NCI-H82 (cell line): ENCODE results near the gene SLC4A7.
"Not testable (repeated sequence)": the region's sequence is repeated elsewhere in the genome, so short reads cannot be mapped to it uniquely, and the experiment has no call there.

ENCODE experiments used
- DNase-seq: peaks from one replicate; lab custom pipeline; 2025; lab: John Stamatoyannopoulos, UW

Gene SLC4A7

DNA sequence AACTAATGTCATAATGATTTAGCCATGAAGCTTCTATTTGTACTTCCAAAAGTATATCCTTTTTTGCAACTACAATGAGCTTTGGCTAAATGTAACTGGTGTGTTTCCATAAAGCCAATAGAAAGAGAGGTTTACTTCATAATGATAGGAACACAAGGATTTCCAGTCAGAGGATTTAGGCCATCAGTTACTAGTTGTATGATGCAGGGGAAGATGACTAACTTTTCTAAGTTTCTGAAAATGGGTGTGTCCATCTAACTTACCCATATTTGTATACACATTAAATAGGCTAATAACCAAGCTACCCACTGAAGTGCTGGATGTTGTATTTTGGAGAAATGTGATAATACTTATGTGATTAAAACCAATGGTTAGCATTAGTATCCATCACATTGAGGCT lies 55.7 kb downstream of the SLC4A7 start:
- DNase-seq, result no peak

DNA sequence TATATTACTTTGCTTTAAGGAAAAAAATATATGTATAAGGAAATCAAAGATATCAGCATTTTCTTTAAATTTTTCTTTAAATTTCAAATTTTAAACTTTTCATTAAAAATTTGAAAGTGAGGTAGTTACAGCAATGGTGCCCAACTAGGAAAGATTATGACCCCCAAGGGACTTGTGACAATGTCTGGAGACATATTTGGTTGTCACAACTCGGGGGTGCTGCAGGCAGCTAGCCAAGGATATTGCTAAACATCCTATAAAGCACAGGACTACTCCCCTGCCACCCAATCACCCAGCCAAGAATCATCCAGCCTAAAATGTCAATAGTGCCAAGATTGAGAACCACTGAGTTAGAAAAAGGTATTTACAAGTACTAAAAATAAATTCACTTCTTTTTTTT lies 57.3 kb downstream of the SLC4A7 start:
- DNase-seq, result peak; percentile 1

GRCh38 chr3:27425896-27426565 lies 58.2 kb downstream of the SLC4A7 start:
- no peak for DNase-seq

- not testable (repeated sequence) for DNase-seq
Observed at GRCh38 chr3:27424812-27425521, 59.2 kb downstream of the SLC4A7 start.

GRCh38 chr3:27423463-27423862 lies 60.7 kb downstream of the SLC4A7 start:
- no peak for DNase-seq

DNA sequence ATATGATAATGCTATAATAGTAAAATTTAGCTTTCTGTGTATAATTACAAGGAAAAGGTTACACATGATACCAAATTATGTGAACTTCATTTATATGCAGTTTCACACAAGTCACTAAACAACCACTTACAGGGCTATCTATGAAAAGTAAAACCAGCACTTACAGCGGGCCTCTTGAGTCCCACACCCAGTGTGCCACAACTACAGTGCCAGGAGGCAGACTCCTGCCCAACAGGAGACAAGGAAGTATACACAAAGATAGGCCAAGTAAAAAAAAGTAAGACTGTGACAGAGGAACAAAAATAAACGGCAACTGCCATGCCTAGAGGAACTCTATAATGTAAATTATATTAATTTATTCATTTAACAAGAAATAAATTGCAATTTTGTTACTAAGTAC lies 61.6 kb downstream of the SLC4A7 start:
- DNase-seq, result no peak

DNA sequence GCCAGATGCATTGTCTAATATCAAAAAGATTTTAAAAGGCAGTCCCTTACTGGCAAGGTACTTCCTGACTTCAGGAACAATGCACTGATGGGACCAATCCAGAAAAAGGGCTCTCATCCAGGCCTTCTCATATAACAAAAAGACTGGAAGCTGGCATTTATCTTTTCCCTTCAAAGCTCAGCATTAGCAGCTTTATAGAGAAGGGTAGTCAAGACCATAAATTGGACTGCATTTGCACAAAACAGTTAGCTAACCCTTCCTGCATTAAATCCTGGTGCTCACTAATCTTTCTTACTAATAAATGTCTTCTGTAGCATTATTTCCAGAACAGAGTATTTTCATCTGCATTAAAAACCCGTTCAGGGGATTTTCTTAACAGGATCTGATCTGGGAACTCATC lies 69.0 kb downstream of the SLC4A7 start:
- no peak for DNase-seq

GRCh38 chr3:27392950-27393679 lies 91.1 kb downstream of the SLC4A7 start:
- no peak for DNase-seq

- DNase-seq, result not testable (repeated sequence)
Observed at GRCh38 chr3:27392414-27392813, 91.8 kb downstream of the SLC4A7 start.

- DNase-seq, result no peak
Observed at GRCh38 chr3:27391796-27392195, 92.4 kb downstream of the SLC4A7 start.

- peak; percentile 0 for DNase-seq
Observed at GRCh38 chr3:27387625-27388024, 96.6 kb downstream of the SLC4A7 start.

- no peak for DNase-seq
Observed at GRCh38 chr3:27385504-27385903, 98.7 kb downstream of the SLC4A7 start.

GRCh38 chr3:27384191-27384590 lies 100.0 kb downstream of the SLC4A7 start:
- no peak for DNase-seq

DNA sequence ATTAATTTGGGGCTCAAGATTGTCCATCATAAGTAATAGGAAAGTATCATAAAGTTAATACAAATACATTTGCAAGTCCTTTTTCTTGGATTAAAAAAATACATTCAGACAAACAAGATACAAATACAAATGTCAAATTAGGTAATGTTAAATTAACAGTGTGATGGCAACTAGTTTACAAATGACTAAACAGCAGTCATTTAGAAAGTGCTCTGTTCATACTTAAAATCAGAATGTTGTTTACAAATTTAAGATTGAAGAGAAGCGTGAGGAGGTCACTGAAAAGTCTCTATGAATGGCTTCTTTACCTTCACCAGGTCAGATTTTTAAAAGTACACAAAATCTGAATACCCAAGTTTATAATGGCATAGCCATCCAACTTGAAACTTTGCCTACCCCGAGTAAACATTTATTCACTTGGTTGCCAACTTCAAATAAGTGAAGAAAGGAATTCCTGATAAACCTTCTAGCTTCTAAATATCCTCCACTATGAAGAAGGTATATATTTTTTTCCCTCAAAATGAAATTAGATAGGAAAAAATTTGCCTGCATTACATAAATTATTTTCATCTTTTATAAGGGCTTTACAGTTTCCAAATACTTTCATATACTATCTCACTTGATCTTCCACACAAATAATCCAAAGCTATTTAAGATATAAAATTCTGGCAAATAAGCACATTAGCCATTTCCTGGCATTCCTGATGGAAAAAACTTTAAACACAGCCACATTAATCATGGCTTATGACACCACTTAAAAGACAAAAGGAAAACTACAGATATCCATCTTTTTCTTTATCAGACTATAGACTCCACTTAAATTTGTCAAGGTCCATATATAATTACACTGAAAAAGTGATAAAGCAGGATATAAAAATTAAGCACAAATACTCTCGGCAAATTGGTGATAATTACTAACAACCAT lies 103.5 kb downstream of the SLC4A7 start:
- DNase-seq, result no peak

- DNase-seq, result peak; percentile 55
Observed at GRCh38 chr3:27378331-27378730, 105.9 kb downstream of the SLC4A7 start.

DNA sequence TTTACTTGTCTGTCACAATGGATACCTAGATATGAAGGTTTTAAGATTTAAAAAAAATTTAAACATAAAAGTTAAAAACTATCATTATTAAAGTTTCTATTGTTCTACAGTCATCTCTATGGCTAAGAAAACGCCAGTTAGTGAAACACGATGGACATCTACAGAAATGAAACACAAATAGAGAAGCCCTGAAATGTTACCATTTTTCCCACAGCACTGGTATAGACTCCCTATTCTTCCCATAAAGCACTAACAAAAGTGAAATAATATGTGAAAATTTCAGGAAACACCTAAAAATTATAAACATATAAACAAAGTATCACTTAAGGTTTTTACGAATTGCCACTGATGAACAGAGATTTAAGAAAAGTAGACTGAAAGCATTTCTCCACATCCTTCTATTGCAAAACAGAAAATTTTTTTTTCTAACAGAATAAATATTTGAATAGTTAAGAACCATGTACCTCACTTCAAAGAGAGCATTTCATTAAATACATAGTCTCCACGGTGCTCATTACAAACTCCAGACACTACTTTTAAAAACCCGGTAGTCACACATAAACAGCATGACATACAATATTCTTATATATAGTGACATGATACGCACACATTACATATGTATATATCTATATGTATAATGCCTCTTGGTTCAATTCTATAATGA lies 107.9 kb downstream of the SLC4A7 start:
- DNase-seq, result no peak

- DNase-seq, result peak; percentile 92
Observed at GRCh38 chr3:27368831-27369607, 115.2 kb downstream of the SLC4A7 start, which contains the start of gene NEK10. Gene NEK10, minus strand, starts transcription at chr3:27369383. Its CDS starts 16,501 bp downstream, at chr3:27352882.

DNA sequence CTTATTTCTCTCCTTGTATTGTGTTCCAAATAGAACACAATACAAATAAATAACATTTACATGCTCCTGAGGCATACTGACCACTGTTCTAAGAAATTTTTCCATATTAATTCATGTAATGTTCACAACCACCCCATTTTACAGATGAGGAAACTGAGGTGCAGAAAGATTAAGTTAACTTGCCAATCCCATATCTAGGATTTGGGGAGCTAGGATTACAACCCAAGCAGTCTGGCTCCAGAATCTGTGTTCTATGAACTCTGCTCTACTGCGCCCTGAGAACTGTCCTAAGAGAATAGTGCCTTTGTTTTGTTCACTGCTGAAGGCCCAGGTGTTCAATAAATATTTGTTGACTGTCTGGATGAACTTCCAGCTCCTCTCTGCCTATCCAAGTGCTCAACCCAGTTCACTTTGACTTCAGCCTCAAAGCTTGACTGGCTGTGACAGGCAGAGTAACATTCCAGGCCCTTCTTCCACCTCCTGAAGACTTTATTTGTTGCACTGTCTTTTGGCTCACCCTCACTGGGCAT lies 118.1 kb downstream of the SLC4A7 start:
- no peak for DNase-seq

DNA sequence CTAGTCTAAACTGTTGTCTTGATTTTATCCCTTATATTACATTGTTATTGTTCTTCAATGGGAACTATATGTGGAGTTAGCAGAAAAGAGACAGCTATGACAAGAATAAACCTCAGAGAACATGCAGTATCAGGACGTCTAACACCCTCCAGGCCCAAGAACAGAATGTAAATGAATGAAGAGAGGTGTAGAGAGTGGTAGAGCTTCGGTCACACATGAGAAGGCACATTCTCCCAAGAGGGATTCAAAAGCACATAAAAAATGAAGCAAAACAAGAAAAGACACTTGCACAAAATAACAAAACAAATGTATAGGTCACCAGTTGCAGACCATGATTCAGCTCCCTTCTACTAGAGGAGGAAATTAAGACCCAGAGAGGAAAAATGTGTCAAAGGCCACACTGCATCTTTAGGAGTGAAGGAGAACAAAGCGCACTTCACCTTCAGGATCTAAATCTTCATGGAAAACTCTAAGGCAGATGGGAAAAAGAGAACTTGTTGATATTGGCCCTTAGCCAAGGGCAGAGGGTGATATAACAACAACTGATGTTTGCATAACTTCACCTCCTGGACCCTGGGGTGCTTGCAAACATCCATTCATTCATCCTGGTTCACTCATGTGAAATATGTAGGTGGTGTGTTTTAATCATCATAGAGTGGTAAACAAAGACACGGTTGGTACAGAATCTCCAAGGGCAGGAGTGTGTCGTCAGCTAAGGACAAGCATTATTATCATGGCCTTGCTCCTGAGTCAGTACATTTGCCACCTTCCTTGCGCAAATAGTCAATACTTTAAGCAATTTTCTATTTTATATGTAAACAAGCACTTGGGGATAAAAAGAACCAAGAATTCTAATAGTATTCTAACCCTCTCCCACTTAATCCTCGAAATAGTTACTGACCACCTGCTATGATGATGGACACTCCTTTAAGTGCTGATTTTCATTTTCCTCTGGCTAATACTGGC lies 123.8 kb downstream of the SLC4A7 start:
- DNase-seq, result peak; percentile 35
